HG03280 (cell line): ENCODE data around the gene FRA10AC1.

Experiments
- ATAC-seq: cut with Tn5 transposase; IDR thresholded peaks from one replicate; pipeline ENCODE4 v1.9.1; 2021; ENCODE audit warnings: mild to moderate bottlenecking, moderate library complexity; ENCODE audit not compliant: unreplicated experiment

Gene FRA10AC1

DNA sequence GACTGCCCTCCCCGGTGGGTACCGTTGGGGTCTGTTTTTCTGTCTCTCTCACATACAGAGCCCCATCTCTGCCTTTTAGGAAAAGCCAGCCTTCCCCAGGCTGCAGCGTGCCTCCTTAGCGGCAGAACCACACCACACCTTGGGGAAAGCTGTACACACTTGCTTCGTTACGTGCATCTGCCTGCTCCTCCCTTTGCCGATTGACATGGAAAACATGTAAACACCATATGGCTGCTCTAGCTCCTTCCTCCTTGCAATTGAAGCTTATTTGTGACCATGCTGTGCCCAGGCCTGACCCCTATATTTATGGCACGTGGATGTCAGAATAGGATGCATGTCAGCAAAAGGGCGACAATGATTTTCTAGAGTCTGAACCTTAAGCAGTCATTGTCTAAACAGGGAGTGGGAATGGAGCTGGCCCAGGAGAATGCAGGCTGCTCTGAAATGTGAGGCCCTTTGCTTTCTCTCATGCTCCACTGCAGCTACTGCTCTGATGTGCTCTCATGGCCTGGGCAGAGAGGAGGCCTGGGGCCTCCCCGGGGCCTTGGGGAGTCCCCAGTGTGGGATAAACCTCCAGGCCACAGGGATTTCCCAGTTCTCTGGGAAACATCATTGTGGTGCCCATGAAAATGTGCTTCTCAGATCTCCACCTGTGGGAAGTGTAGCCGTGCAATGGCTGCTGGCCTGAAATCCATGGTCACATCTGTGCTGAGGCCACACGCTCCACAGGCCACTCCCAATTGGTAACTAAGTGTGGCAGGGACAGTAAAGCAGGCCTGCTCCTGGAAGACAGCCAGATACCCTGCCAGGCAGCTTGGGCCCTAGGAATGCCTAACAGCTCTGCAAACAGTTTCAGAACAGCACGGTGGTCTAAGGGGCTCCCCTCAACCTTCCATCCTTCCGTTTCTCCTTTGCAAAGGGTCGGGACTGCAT, 71.5 kb downstream of the FRA10AC1 start:
- ATAC-seq, result no peak

DNA sequence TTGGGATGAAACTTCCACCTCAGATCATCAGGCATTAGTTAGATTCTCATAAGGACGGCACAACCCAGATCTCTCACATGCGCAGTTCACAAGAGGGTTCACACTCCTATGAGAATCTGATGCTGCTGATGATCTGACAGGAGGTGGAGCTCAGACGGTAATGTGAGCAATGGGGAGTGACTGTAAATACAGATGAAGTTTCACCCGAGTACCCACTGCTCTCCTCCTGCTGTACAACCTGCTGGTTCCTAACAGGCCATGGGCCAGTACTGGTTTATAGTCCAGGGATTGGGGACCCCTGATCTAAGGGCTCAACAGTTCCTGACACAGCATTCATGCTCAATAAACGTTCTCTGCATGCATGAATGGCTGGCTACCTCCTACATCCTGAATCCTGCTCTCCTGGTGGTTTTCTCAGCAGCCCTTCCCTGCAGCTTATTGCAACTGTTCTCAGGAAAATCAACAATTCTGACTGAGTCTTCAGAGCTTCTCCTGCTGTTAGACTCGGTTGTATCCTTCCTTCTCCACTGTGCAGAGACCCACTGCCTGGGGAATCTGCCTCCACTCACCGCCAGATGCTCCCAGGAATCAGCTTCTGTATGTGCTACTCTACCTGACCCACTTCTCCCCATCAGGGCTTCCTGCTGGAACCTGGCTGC, 72.6 kb downstream of the FRA10AC1 start:
- no peak for ATAC-seq

DNA sequence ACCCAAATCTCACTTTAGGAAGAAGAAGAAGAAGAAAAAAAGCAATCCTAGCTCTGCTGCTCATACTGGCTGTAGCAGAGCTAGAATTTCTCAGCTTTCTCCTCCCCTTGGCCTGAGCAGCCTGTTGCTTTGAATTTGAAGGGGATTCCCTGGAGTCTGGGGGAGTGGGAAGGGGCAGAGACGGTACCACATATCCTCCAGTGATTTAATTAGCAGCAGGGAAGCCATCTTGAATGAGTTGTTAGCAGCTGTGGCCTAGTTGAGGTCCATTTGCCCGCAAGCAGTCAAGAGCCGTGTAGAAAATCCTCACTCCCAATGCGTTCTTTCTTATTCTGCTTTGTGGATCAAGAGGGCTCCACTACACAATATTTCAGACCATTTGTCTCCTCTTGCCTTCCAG, 73.5 kb downstream of the FRA10AC1 start:
- no peak for ATAC-seq

DNA sequence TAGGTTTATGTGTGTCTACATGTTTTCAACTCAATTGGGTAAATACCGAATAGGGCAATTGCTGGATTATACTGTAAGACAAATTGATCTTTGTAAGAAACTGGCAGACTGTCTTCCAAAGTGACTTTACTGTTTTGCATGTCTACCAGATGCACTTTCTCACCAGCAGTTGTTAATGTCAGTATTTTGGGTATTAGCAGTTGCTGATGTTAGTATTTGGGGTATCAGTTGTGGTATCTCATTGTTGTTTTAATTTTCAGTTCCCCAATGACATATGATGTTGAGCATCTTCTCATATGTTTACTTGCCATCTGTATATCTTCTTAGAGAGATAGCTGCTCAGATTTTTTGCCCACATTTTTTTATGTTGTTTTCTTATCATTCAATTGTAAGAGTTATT, 79.5 kb downstream of the FRA10AC1 start:
- peak; percentile 48 for ATAC-seq

DNA sequence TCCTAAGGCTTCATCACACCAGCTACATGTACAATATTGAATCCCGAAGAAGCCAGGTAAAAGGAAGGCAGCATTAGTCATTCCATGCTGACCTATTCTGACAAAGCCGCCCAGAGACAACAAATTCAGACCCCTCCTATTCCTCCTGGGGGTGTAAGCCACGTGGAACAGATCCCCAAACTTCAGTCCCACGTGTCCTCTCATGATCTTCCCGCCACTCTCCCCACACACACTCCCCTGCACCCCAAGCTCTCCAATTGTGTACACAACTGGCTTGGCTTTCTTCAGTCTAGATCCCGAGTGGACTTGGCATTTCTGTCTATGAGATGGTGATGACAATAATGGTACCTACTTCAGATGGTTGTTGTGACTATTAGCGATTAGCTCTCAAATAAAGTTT, 81.5 kb downstream of the FRA10AC1 start:
- no peak for ATAC-seq
